Neural progenitor cell (in vitro differentiated cells): Measurements from ENCODE around the gene NCAPG2. TPM values are rescaled to one million over a fixed set of nuclear protein-coding genes. Genes with fewer than 3 reads are reported as not detected.

Experiments
- DNase-seq: peaks from one replicate; pipeline ENCODE4 v3.0.0-alpha.2; 2016; ENCODE audit warnings: low spot score
- H2AFZ ChIP-seq: fragments of 200-600 bp; sonication (generic); replicated peaks from 2 replicates; pipeline ENCODE4 v1.6.1; 2016; ENCODE audit warnings: antibody characterized with exemption
- H3F3A ChIP-seq: fragments of 200-600 bp; sonication (generic); 2 replicates; pipeline ENCODE4 v1.6.1; 2016; ENCODE audit warnings: antibody characterized with exemption, low read depth
- H3K27ac ChIP-seq: fragments of 200-600 bp; sonication (generic); 2 replicates; pipeline ENCODE4 v1.5.1; 2016; ENCODE audit warnings: mild to moderate bottlenecking
- H3K27me3 ChIP-seq: fragments of 200-600 bp; sonication (generic); 2 replicates; pipeline ENCODE4 v1.6.1; 2016; ENCODE audit warnings: mild to moderate bottlenecking, moderate library complexity
- H3K36me3 ChIP-seq: fragments of 200-600 bp; sonication (generic); 2 replicates; pipeline ENCODE4 v1.5.1; 2016
- H3K4me1 ChIP-seq: fragments of 200-600 bp; sonication (generic); 2 replicates; pipeline ENCODE4 v1.6.1; 2016; ENCODE audit warnings: mixed run types
- H3K4me2 ChIP-seq: fragments of 200-600 bp; sonication (generic); 2 replicates; pipeline ENCODE4 v1.6.1; 2016
- H3K4me3 ChIP-seq: fragments of 200-600 bp; sonication (generic); 2 replicates; pipeline ENCODE4 v1.5.1; 2016
- H3K79me2 ChIP-seq: fragments of 200-600 bp; sonication (generic); 2 replicates; pipeline ENCODE4 v1.6.1; 2016; ENCODE audit warnings: low read depth
- H3K9ac ChIP-seq: fragments of 200-600 bp; sonication (generic); 2 replicates; pipeline ENCODE4 v1.6.1; 2016
- H3K9me3 ChIP-seq: fragments of 200-600 bp; sonication (generic); 2 replicates; pipeline ENCODE4 v1.5.1; 2016; ENCODE audit warnings: low read depth
- H4K20me1 ChIP-seq: fragments of 200-600 bp; sonication (generic); 2 replicates; pipeline ENCODE4 v1.6.1; 2016; ENCODE audit warnings: low read depth
- H3K27ac Mint-ChIP-seq: 3 replicates; pipeline ENCODE4 v1.8.0; 2021; ENCODE audit warnings: mixed read lengths
- H3K27me3 Mint-ChIP-seq: 2 replicates; pipeline ENCODE4 v1.8.0; 2022; ENCODE audit warnings: low read depth, mild to moderate bottlenecking, inconsistent platforms, moderate library complexity, mixed read lengths; ENCODE audit not compliant: insufficient read depth
- H3K36me3 Mint-ChIP-seq: 3 replicates; pipeline ENCODE4 v1.8.0; 2021; ENCODE audit warnings: mixed read lengths
- H3K4me1 Mint-ChIP-seq: 3 replicates; pipeline ENCODE4 v1.8.0; 2021; ENCODE audit warnings: mixed read lengths
- H3K4me3 Mint-ChIP-seq: 3 replicates; pipeline ENCODE4 v1.8.0; 2021; ENCODE audit warnings: mild to moderate bottlenecking, moderate library complexity, mixed read lengths
- H3K9me3 Mint-ChIP-seq: 3 replicates; pipeline ENCODE4 v1.8.0; 2020; ENCODE audit warnings: mixed read lengths
- CTCF ChIP-seq: fragments of 200-600 bp; sonication (generic); IDR thresholded peaks from 2 replicates; pipeline ENCODE4 v1.5.1; 2017; ENCODE audit warnings: antibody characterized with exemption, mild to moderate bottlenecking
- EZH2 ChIP-seq: fragments of 200-600 bp; sonication (generic); IDR thresholded peaks from 2 replicates; pipeline ENCODE4 v1.6.1; 2017; ENCODE audit warnings: antibody characterized with exemption, mild to moderate bottlenecking, moderate library complexity
- EZH2phosphoT487 ChIP-seq: fragments of 200-600 bp; sonication (generic); IDR thresholded peaks from 2 replicates; pipeline ENCODE4 v1.6.1; 2017; ENCODE audit warnings: antibody characterized with exemption
- total RNA-seq: library from RNA; depleted of rRNA; stranded (reverse); fragments of >200 nt; gene quantifications from 2 replicates; pipeline ENCODE4 v1.2.3, GENCODE V29; 2015; ENCODE audit warnings: low replicate concordance

The NCAPG2 gene
- total RNA-seq, 1 donor from 2014 or later, result 89.6 TPM

GRCh38 chr7:158666401-158666800 lies 38.2 kb downstream of the NCAPG2 start:
- no peaks in the 10 kb centered on the region for H3K9me3 Mint-ChIP-seq
- no peak overlapping the region for H3K4me2 ChIP-seq
- H3K27me3 ChIP-seq, result no peaks in the 10 kb centered on the region
- no peaks in the 10 kb centered on the region for H3K4me1 Mint-ChIP-seq
- H2AFZ ChIP-seq, result no peak overlapping the region
- H3K36me3 Mint-ChIP-seq, result peaks cover 32% of the 10 kb centered on the region
- H3K9me3 ChIP-seq, result no peaks in the 10 kb centered on the region
- H3K27me3 Mint-ChIP-seq, result no peaks in the 10 kb centered on the region
- peaks cover 3% of the 10 kb centered on the region for H3K36me3 ChIP-seq
- H3K27ac Mint-ChIP-seq, result no peak overlapping the region
- H4K20me1 ChIP-seq, result no peaks in the 10 kb centered on the region
- no peaks in the 10 kb centered on the region for H3K4me1 ChIP-seq
- TF ChIP-seq EZH2phosphoT487 (no peak), CTCF (no peak), EZH2 (no peak)
- no peak overlapping the region for H3K4me3 Mint-ChIP-seq
- no peak overlapping the region for H3K4me3 ChIP-seq
- no peak for DNase-seq
- H3K79me2 ChIP-seq, result no peaks in the 10 kb centered on the region
- no peaks in the 10 kb centered on the region for H3F3A ChIP-seq
- H3K9ac ChIP-seq, result no peak overlapping the region
- H3K27ac ChIP-seq, result no peak overlapping the region

DNA sequence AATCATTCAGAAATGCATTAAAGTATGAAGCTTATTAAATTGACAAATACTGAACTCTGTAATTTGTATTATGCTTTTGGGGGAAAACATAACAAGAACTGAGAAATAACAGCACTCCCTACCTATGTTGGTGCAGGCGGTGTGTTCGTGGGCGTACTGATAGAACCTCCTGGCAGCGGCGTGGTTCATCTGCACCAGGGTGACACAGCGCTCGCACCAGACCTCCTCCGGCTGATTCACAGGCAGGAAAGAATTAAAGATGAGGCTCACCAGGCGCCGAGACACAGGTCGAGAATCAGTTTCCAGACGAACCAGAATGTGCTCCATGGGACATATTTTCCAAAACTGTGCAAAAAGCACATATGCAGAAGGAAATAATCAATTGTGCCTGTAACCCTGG lies 40.2 kb downstream of the NCAPG2 start:
- Histone ChIP-seq H2AFZ (no peak overlapping the region), H3K4me3 (no peak overlapping the region), H4K20me1 (no peaks in the 10 kb centered on the region), H3F3A (peaks cover 4% of the 10 kb centered on the region), H3K9ac (no peak overlapping the region), H3K27ac (no peak overlapping the region), H3K36me3 (no peaks in the 10 kb centered on the region), H3K4me2 (no peak overlapping the region), H3K4me1 (peaks cover under 1% of the 10 kb centered on the region), H3K27me3 (no peaks in the 10 kb centered on the region), H3K79me2 (no peaks in the 10 kb centered on the region), H3K9me3 (no peaks in the 10 kb centered on the region)
- Mint-ChIP-seq H3K27me3 (no peaks in the 10 kb centered on the region), H3K4me3 (no peak overlapping the region), H3K27ac (no peak overlapping the region), H3K4me1 (peaks cover 3% of the 10 kb centered on the region), H3K36me3 (peaks cover 30% of the 10 kb centered on the region), H3K9me3 (no peaks in the 10 kb centered on the region)
- DNase-seq, result no peak
- no peak for TF ChIP-seq CTCF
- TF ChIP-seq EZH2phosphoT487, result no peak
- no peak for TF ChIP-seq EZH2

DNA sequence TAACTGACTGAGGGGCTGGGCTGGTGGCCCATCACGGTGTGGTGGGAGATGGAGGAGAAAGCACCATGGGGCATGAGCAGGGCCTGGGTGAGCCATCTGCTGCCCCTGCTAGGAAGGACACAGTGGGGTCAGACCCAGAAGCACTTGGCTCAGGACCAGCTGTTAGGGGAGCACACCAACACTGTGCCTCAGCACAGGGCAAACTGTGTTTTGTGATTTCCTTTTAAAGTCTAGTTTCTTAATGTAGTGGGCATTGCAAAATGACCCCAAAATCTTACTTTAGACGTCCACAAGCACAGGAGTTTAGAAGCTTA lies 41.2 kb downstream of the NCAPG2 start:
- H3K36me3 ChIP-seq, result no peaks in the 10 kb centered on the region
- H3K27ac Mint-ChIP-seq, result no peak overlapping the region
- H3K9me3 ChIP-seq, result no peaks in the 10 kb centered on the region

More for the DNA sequence above, 41.2 kb downstream of the NCAPG2 start:
- H4K20me1 ChIP-seq, result peaks cover 3% of the 10 kb centered on the region
- Mint-ChIP-seq H3K4me1 (peaks cover 6% of the 10 kb centered on the region), H3K27me3 (no peaks in the 10 kb centered on the region), H3K9me3 (no peaks in the 10 kb centered on the region), H3K36me3 (peaks cover 24% of the 10 kb centered on the region), H3K4me3 (no peak overlapping the region)
- no peak overlapping the region for H3K27ac ChIP-seq
- no peak overlapping the region for H3K9ac ChIP-seq
- no peak overlapping the region for H3K4me3 ChIP-seq
- peaks cover 11% of the 10 kb centered on the region for H3K4me1 ChIP-seq
- H3K27me3 ChIP-seq, result no peaks in the 10 kb centered on the region
- peaks cover 14% of the 10 kb centered on the region for H3F3A ChIP-seq
- no peak for TF ChIP-seq EZH2
- no peak for TF ChIP-seq CTCF
- no peak for TF ChIP-seq EZH2phosphoT487
- no peak for DNase-seq
- no peak overlapping the region for H3K4me2 ChIP-seq
- H3K79me2 ChIP-seq, result no peaks in the 10 kb centered on the region
- no peak overlapping the region for H2AFZ ChIP-seq
